Activated T-cell treated with anti-CD3 and anti-CD28 coated beads, Interleukin-2, amount 50 U/mL, for 24 hours (primary cell): Measurements from ENCODE around the gene FAM167B.
A peak's percentile ranks its signal among the peaks of the same experiment; 100 is the strongest.
"Not testable (repeated sequence)": the region's sequence is repeated elsewhere in the genome, so short reads cannot be mapped to it uniquely, and the experiment has no call there.

Source experiments
- DNase-seq: peaks from one replicate; pipeline ENCODE4 v3.0.0-alpha.2; 2020
- H3K27ac Mint-ChIP-seq: 2 replicates; pipeline ENCODE4 v1.8.0; 2020; ENCODE audit warnings: mild to moderate bottlenecking, mixed read lengths
- H3K27me3 Mint-ChIP-seq: 2 replicates; pipeline ENCODE4 v1.8.0; 2020; ENCODE audit warnings: mixed read lengths
- H3K36me3 Mint-ChIP-seq: 2 replicates; pipeline ENCODE4 v1.8.0; 2020; ENCODE audit warnings: low read depth, mixed read lengths
- H3K4me1 Mint-ChIP-seq: 2 replicates; pipeline ENCODE4 v1.8.0; 2020; ENCODE audit warnings: low read depth, mixed read lengths
- H3K4me3 Mint-ChIP-seq: 2 replicates; pipeline ENCODE4 v1.8.0; 2020; ENCODE audit warnings: mild to moderate bottlenecking, moderate library complexity, mixed read lengths
- H3K9me3 Mint-ChIP-seq: 2 replicates; pipeline ENCODE4 v1.8.0; 2020; ENCODE audit warnings: mixed read lengths

The FAM167B gene

DNA sequence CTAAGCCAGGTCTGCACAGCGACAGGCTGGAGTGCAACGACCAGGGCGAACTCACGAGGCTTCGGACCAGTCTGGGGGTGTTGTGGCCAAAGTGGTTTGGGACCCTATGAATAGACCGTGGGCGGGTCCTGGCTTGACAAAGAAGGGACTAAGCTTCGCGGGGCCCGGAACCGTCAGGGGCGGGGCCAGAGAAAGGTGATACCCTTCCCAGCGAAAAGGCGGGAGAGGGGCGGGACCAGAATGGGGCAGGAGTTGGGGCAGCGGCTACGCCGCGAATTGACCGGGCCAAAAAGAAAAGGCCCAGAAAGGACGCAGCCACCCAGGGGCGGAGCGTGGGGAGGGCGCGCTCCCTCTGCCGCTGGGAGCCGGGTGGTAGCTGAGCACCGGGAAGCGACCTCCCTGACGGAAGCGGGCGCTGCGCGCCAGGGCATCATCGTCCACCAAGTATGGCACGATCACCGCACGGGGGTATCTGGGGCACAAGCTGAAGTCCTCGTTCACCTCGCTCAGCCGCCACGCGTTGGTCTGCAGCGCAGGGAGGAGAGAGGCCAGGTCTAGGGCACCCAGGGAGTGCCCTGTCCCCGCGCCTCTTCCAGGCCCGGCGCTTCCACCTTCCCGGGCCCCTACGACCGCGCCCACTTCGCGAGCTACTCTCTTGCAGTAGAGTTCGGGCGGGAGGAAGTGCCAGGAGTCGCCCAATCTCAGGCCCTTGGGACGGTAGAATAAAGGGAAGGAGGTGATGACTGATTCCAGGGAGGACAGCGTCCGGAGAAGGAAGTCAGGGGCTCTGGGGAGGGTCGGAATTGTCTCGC, 6.7 kb upstream of the FAM167B start:
- peaks cover 9% of the 10 kb centered on the region for H3K36me3 Mint-ChIP-seq
- peak; percentile 73 for DNase-seq
- no peaks in the 10 kb centered on the region for H3K27me3 Mint-ChIP-seq
- H3K27ac Mint-ChIP-seq, result peak overlapping the region; percentile 81
- peak overlapping the region; percentile 81 for H3K4me3 Mint-ChIP-seq
- no peaks in the 10 kb centered on the region for H3K9me3 Mint-ChIP-seq
- H3K4me1 Mint-ChIP-seq, result peaks cover 27% of the 10 kb centered on the region

DNA sequence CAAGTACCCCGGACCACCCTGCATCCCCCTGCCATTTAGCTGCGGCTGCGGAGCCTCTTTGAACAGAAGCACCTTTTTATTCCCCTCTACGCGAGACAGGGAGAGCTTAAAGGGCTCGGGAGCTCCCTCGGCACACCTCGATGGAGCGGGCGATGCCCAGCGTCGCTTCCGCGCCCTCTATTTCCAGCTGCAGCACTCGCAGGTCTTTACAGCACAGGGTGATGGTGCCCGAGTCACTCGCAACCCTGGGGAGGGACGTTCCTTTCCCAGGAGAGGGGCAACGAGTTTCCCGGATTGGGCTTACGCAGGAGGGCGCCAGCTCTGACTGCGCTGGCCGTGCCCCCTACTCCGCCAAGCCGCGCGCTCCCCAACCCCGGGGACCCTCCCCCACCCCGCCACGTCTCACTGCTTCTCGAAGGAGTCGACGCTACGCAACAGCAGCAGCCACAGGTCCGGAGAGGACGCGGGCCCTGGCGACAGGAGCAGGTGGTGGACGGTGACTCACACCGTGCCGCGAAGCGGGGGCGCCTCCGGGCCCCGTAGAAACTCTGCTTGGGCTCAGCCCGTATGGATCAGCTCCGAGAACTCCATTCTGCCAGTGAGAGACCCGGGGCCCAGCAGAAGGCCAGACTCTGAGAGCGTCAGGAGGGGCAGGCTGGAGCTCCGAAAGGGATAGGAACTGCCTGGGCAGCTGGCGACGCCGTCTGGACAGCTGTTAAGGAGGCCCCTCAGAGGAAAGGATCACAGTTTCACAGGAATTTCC, 5.8 kb upstream of the FAM167B start:
- Mint-ChIP-seq H3K4me1 (peaks cover 32% of the 10 kb centered on the region), H3K4me3 (peak overlapping the region; percentile 81), H3K9me3 (no peaks in the 10 kb centered on the region), H3K36me3 (peaks cover 3% of the 10 kb centered on the region), H3K27me3 (no peaks in the 10 kb centered on the region), H3K27ac (peak overlapping the region; percentile 81)
- peak; percentile 68 for DNase-seq

DNA sequence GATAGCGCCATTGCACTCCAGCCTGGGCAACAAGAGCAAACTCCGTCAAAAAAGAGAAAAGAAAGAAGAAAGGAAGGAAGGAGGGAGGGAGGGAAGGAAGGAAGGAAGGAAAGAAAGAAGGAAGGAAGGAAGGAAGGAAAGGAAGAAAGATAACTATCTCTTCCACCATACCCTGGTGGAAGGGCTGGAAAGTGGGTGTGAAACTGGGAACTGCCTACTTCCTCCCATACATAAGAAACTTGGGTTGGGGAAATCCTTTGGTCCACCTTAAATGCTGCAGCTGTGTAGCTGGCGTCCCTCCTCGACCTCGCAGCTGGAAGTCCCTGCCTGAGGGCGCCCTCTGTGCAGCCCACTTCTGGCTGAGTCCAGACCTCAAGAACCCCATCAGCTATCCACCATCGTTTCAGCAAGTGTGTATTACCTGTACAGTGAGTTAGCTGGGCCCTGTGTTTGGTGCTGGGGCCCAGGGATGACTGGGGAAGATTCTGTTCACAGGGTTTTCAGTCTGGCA, 4.6 kb upstream of the FAM167B start:
- Mint-ChIP-seq H3K27ac (no peak overlapping the region), H3K9me3 (no peaks in the 10 kb centered on the region), H3K4me3 (no peak overlapping the region), H3K27me3 (no peaks in the 10 kb centered on the region), H3K36me3 (peaks cover 2% of the 10 kb centered on the region), H3K4me1 (peaks cover 42% of the 10 kb centered on the region)
- DNase-seq, result no peak

- DNase-seq, result no peak
- no peak overlapping the region for H3K4me3 Mint-ChIP-seq
- no peaks in the 10 kb centered on the region for H3K27me3 Mint-ChIP-seq
- peaks cover 56% of the 10 kb centered on the region for H3K4me1 Mint-ChIP-seq
- peaks cover 15% of the 10 kb centered on the region for H3K36me3 Mint-ChIP-seq
- H3K27ac Mint-ChIP-seq, result peak overlapping the region; percentile 93
- H3K9me3 Mint-ChIP-seq, result no peaks in the 10 kb centered on the region
Observed at GRCh38 chr1:32247452-32247851, 430 bp downstream of the FAM167B start.

GRCh38 chr1:32247983-32248889, 1.2 kb downstream of the FAM167B start:
- H3K27me3 Mint-ChIP-seq, result no peaks in the 10 kb centered on the region
- peaks cover 23% of the 10 kb centered on the region for H3K36me3 Mint-ChIP-seq
- peak overlapping the region; percentile 54 for H3K4me3 Mint-ChIP-seq
- H3K9me3 Mint-ChIP-seq, result no peaks in the 10 kb centered on the region
- peaks cover 58% of the 10 kb centered on the region for H3K4me1 Mint-ChIP-seq
- DNase-seq, result peak; percentile 87
- peak overlapping the region; percentile 96 for H3K27ac Mint-ChIP-seq

DNA sequence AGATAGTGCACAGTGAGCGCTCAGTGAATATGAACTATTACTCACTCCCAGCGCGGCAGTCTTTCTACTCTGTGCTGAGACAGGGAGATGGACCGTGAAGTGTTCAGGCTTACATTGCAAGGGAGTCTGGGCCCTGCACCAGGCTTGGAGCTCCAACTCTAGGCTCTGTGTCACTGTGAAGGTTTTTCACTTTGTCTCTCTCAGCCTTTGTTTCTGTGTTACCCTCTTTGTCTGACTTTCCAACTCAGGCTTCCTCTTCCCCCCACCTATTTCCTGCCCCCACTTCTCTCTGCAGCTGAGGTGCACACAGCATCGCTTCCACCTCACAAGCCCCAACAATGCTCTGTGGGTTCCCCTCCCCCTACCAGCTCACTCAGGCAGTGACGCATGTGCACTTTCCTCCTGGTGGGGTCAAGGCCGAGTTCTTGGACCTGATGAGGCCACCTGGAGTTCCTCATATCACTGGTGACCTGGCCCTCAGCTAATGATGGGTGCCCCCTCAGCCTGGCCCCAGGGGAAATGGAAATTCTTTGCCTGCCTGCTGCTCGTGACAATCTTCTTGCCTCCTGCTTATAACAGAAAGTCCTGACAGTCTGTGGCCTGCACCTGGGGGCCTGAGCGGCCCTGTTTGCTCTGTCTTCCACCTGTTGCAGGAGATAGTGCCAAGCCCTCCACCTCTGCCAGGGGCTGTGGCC, 3.0 kb downstream of the FAM167B start:
- H3K27me3 Mint-ChIP-seq, result no peaks in the 10 kb centered on the region
- peaks cover 36% of the 10 kb centered on the region for H3K36me3 Mint-ChIP-seq
- peak; percentile 83 for DNase-seq
- peak overlapping the region; percentile 95 for H3K4me3 Mint-ChIP-seq
- no peaks in the 10 kb centered on the region for H3K9me3 Mint-ChIP-seq
- peaks cover 69% of the 10 kb centered on the region for H3K4me1 Mint-ChIP-seq
- peak overlapping the region; percentile 96 for H3K27ac Mint-ChIP-seq

GRCh38 chr1:32250893-32251716, 4.1 kb downstream of the FAM167B start, which contains the start of gene LCK:
LCK (plus strand) TSS chr1:32251265; CDS start chr1:32274330, 23,065 bp downstream.
- Mint-ChIP-seq H3K9me3 (no peaks in the 10 kb centered on the region), H3K27ac (peak within 1 kb of the TSS; percentile 96), H3K27me3 (no peaks in the 10 kb centered on the region), H3K4me1 (peaks cover 74% of the 10 kb centered on the region), H3K4me3 (peak within 1 kb of the TSS; percentile 95), H3K36me3 (peaks cover 42% of the 10 kb centered on the region)
- DNase-seq, result peak; percentile 83

- Mint-ChIP-seq H3K4me1 (peaks cover 63% of the 10 kb centered on the region), H3K27me3 (no peaks in the 10 kb centered on the region), H3K27ac (peak overlapping the region; percentile 93), H3K36me3 (peaks cover 69% of the 10 kb centered on the region), H3K4me3 (peak overlapping the region; percentile 80), H3K9me3 (no peaks in the 10 kb centered on the region)
- peak; percentile 55 for DNase-seq
Observed at GRCh38 chr1:32255072-32256071, 8.3 kb downstream of the FAM167B start.

- H3K4me1 Mint-ChIP-seq, result peaks cover 60% of the 10 kb centered on the region
- peak overlapping the region; percentile 74 for H3K4me3 Mint-ChIP-seq
- no peaks in the 10 kb centered on the region for H3K27me3 Mint-ChIP-seq
- H3K27ac Mint-ChIP-seq, result peak overlapping the region; percentile 96
- peaks cover 70% of the 10 kb centered on the region for H3K36me3 Mint-ChIP-seq
- no peaks in the 10 kb centered on the region for H3K9me3 Mint-ChIP-seq
- no peak for DNase-seq
Observed at GRCh38 chr1:32256473-32257226, 9.6 kb downstream of the FAM167B start.

GRCh38 chr1:32257227-32257508, 10.1 kb downstream of the FAM167B start:
- peaks cover 65% of the 10 kb centered on the region for H3K36me3 Mint-ChIP-seq

GRCh38 chr1:32263236-32263593, 16.2 kb downstream of the FAM167B start:
- H3K9me3 Mint-ChIP-seq, DNase-seq, H3K4me3 Mint-ChIP-seq, H3K27me3 Mint-ChIP-seq: not testable (repeated sequence)
- Mint-ChIP-seq H3K27ac (peak overlapping the region; percentile 92), H3K36me3 (peaks cover 50% of the 10 kb centered on the region), H3K4me1 (peaks cover 52% of the 10 kb centered on the region)

More at GRCh38 chr1:32257227-32257508, 10.1 kb downstream of the FAM167B start:
- H3K27me3 Mint-ChIP-seq, result no peaks in the 10 kb centered on the region
- H3K9me3 Mint-ChIP-seq, result no peaks in the 10 kb centered on the region
- H3K4me3 Mint-ChIP-seq, result peak overlapping the region; percentile 74
- H3K27ac Mint-ChIP-seq, result peak overlapping the region; percentile 96
- peaks cover 58% of the 10 kb centered on the region for H3K4me1 Mint-ChIP-seq
- DNase-seq, result no peak

- DNase-seq, result no peak
- Mint-ChIP-seq H3K9me3 (no peaks in the 10 kb centered on the region), H3K4me3 (no peak overlapping the region), H3K27ac (peak overlapping the region; percentile 92), H3K36me3 (peaks cover 49% of the 10 kb centered on the region), H3K27me3 (no peaks in the 10 kb centered on the region), H3K4me1 (peaks cover 51% of the 10 kb centered on the region)
Observed at GRCh38 chr1:32263744-32264143, 16.7 kb downstream of the FAM167B start.
